ENCODE measurements around the gene LHX4.

LHX4 gene

DNA sequence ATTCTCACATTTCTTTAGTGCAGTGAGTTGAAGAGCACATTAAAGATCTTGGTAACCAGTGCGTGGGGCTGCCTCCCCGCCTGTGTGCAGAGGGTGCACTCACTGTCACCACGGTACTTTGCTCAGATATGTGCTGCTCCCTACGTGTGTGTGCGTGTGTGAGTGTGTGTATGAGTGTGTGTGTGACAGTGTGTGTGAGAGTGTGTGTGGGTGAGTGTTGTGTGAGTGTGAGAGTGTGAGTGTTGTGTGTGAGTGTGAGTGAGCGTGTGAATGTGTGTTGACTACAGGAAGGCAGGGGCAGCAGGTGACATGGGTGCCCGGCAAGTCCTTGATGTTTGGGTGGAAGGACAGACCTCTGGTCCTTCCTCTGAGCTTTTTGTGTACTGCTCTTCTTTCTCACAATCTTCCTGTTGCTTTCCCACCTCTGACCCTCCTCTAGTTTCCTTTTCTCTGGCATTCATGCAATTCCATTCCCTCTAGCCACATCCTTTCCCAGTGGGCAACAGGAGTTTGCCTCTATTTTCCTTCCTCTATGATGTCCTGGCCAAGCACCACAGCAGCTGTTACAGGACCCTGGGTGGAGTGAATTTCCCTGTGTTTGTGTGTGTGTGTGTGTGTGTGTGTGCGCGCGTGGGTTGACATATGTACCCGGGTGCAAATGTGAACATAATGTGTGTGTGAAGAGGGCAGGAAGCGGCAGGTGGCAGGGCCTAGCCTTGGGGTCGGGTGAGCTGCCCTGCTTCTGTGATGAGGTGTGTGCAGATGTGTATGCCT lies 19.8 kb downstream of the LHX4 start:
- H4K5ac ChIP-seq (ENCODE audit: low read length): no peak overlapping the region
- 100% methylated on average over 2 of the region's 13 CpGs for WGBS (ENCODE audit: extremely low coverage, insufficient coverage, low lambda C conversion rate)

DNA sequence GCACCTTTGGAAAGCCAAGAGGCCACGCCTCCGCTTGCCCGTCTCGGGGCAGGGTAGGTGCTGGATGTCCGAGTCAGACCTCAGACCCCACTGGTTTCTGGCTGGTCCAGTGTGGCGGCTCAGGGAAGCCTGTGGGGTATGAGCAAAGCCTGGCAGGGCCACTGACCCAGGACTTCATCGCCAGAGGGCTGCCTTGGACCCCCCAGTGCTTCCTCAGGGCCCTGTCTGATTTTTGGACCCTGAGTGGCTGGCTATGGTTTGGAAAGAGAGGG lies 20.4 kb downstream of the LHX4 start:
- Histone ChIP-seq H3K27me3 (ENCODE audit: insufficient read depth, low read length, poor library complexity) (no peaks in the 10 kb centered on the region), H3K9ac (ENCODE audit: low read length) (no peak overlapping the region), H3K23ac (ENCODE audit: low read length) (no peak overlapping the region), H2BK5ac (ENCODE audit: low read length) (no peak overlapping the region), H3K27ac (ENCODE audit: low read depth, low read length) (no peak overlapping the region), H4K5ac (ENCODE audit: low read length) (no peak overlapping the region), H4K8ac (ENCODE audit: low read depth, low read length) (no peak overlapping the region), H3K36me3 (ENCODE audit: control insufficient read depth, insufficient read depth, low read length) (no peaks in the 10 kb centered on the region), H2BK120ac (ENCODE audit: low read depth, low read length) (no peak overlapping the region), H3K56ac (ENCODE audit: low read length) (no peak overlapping the region), H3K79me1 (ENCODE audit: low read length) (no peaks in the 10 kb centered on the region), H3K4ac (ENCODE audit: low read depth, low read length) (no peak overlapping the region), H3K4me1 (ENCODE audit: control insufficient read depth, low read depth, low read length) (no peaks in the 10 kb centered on the region), H2BK15ac (replicated peaks; ENCODE audit: low read depth) (no peak overlapping the region), H3K4me2 (ENCODE audit: low read length) (no peak overlapping the region), H3K18ac (ENCODE audit: low read length) (no peak overlapping the region), H3K4me3 (ENCODE audit: low read length) (no peak overlapping the region), H3K79me2 (ENCODE audit: control insufficient read depth, insufficient read depth, low read length) (no peaks in the 10 kb centered on the region), H2AK5ac (ENCODE audit: low read length) (no peak overlapping the region)
- WGBS (ENCODE audit: extremely low coverage, insufficient coverage, low lambda C conversion rate): no CpG with 5 or more reads among the region's 7 CpGs
- no peak for DNase-seq

More for the DNA sequence above, 19.8 kb downstream of the LHX4 start:
- DNase-seq: no peak
- no peaks in the 10 kb centered on the region for H3K79me1 ChIP-seq (ENCODE audit: low read length)
- H3K79me2 ChIP-seq (ENCODE audit: control insufficient read depth, insufficient read depth, low read length): no peaks in the 10 kb centered on the region
- H3K4me3 ChIP-seq (ENCODE audit: low read length): no peak overlapping the region
- H4K8ac ChIP-seq (ENCODE audit: low read depth, low read length): no peak overlapping the region
- peak overlapping the region; percentile 10 for H2AK5ac ChIP-seq (ENCODE audit: low read length)
- no peak overlapping the region for H2BK15ac ChIP-seq (replicated peaks; ENCODE audit: low read depth)
- H3K56ac ChIP-seq (ENCODE audit: low read length): no peak overlapping the region
- H3K27ac ChIP-seq (ENCODE audit: low read depth, low read length): no peak overlapping the region
- no peak overlapping the region for H3K4me2 ChIP-seq (ENCODE audit: low read length)
- H3K9ac ChIP-seq (ENCODE audit: low read length): no peak overlapping the region
- H2BK5ac ChIP-seq (ENCODE audit: low read length): no peak overlapping the region
- no peaks in the 10 kb centered on the region for H3K4me1 ChIP-seq (ENCODE audit: control insufficient read depth, low read depth, low read length)
- H3K23ac ChIP-seq (ENCODE audit: low read length): peak overlapping the region; percentile 83
- H3K27me3 ChIP-seq (ENCODE audit: insufficient read depth, low read length, poor library complexity): no peaks in the 10 kb centered on the region
- H3K18ac ChIP-seq (ENCODE audit: low read length): no peak overlapping the region
- H2BK120ac ChIP-seq (ENCODE audit: low read depth, low read length): no peak overlapping the region
- no peak overlapping the region for H3K4ac ChIP-seq (ENCODE audit: low read depth, low read length)
- H3K36me3 ChIP-seq (ENCODE audit: control insufficient read depth, insufficient read depth, low read length): no peaks in the 10 kb centered on the region

DNA sequence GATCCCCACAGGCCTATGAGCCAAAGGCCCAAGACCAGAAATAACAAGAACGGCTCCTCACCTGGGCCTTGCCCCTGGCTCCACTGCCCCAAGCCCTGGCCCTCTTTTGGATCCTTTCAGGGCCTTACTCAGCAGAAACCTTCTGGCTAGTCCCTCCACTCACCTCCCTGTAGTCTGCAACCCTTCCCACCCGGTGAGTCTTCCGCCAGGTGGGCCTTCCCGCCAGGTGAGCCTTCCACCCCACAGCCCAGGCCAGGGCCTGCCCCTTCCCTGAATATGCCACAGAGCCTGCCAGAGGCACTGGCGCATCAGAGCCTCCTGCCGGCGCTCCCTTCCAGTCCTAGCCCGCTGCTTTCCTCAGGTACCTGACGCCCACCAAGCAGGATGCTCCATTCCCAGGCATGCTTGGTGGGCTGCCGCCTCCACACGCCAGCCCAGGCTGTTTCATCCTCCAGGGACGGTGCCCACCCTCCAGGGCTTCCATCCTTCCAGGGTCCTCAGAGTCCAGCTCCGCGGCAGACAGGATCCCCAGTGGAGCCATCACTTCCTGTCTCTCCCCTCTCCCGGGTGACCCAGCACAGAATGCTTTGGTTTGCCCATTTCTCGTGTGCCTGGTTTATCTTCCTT lies 20.9 kb downstream of the LHX4 start:
- Histone ChIP-seq H4K5ac (ENCODE audit: low read length) (no peak overlapping the region), H2BK120ac (ENCODE audit: low read depth, low read length) (no peak overlapping the region), H4K8ac (ENCODE audit: low read depth, low read length) (no peak overlapping the region), H3K27ac (ENCODE audit: low read depth, low read length) (no peak overlapping the region), H3K4ac (ENCODE audit: low read depth, low read length) (no peak overlapping the region), H3K79me1 (ENCODE audit: low read length) (no peaks in the 10 kb centered on the region), H3K56ac (ENCODE audit: low read length) (no peak overlapping the region), H3K4me3 (ENCODE audit: low read length) (no peak overlapping the region), H2BK5ac (ENCODE audit: low read length) (no peak overlapping the region), H3K4me1 (ENCODE audit: control insufficient read depth, low read depth, low read length) (no peaks in the 10 kb centered on the region), H2AK5ac (ENCODE audit: low read length) (no peak overlapping the region), H2BK15ac (replicated peaks; ENCODE audit: low read depth) (no peak overlapping the region), H3K23ac (ENCODE audit: low read length) (no peak overlapping the region), H3K27me3 (ENCODE audit: insufficient read depth, low read length, poor library complexity) (no peaks in the 10 kb centered on the region), H3K4me2 (ENCODE audit: low read length) (no peak overlapping the region), H3K9ac (ENCODE audit: low read length) (no peak overlapping the region), H3K18ac (ENCODE audit: low read length) (no peak overlapping the region), H3K36me3 (ENCODE audit: control insufficient read depth, insufficient read depth, low read length) (no peaks in the 10 kb centered on the region), H3K79me2 (ENCODE audit: control insufficient read depth, insufficient read depth, low read length) (no peaks in the 10 kb centered on the region)
- WGBS (ENCODE audit: extremely low coverage, insufficient coverage, low lambda C conversion rate): no CpG with 5 or more reads among the region's 16 CpGs
- DNase-seq: no peak

DNA sequence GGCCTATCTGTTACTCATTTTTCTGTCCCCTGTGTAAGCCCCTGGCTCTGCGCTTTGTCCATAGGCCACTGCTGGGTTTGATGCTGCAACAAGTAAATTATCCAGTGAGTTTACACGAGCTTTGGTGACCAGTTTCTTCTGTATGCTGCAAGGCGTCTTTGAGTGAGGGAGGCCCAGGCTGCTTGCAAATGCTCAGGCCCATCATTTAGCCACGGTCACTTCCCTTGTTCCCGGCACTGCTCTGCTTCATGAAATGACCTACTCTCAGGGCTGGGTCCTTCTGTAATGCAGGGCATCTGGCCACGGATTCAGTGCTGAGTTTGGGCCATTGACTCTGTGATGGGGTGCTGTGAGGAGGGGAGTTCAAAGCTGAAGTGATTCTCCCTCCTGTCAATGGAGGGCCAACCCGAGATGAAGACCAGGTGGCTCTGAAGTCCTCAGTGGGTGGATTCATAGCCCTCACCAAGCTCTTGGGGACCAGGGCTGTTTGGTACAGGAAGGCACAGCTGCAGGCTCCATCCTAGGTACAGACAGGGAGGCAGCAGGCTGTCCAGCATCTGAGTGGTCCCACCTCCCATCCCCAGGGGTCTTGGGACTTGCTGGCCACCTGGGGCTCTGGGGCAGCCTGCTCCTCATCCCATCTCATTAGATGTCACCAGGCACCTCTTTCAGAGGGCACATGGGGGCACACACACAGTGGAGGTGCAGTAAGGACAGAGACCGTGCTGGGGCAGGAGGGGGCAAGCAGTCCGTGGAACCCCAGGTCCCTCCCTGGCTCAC lies 21.7 kb downstream of the LHX4 start:
- Histone ChIP-seq H2AK5ac (ENCODE audit: low read length) (no peak overlapping the region), H3K4me2 (ENCODE audit: low read length) (no peak overlapping the region), H3K4me1 (ENCODE audit: control insufficient read depth, low read depth, low read length) (no peaks in the 10 kb centered on the region), H3K9ac (ENCODE audit: low read length) (no peak overlapping the region), H3K56ac (ENCODE audit: low read length) (no peak overlapping the region), H2BK5ac (ENCODE audit: low read length) (no peak overlapping the region), H3K79me1 (ENCODE audit: low read length) (no peaks in the 10 kb centered on the region), H3K27me3 (ENCODE audit: insufficient read depth, low read length, poor library complexity) (no peaks in the 10 kb centered on the region), H4K5ac (ENCODE audit: low read length) (no peak overlapping the region), H3K18ac (ENCODE audit: low read length) (no peak overlapping the region), H2BK15ac (replicated peaks; ENCODE audit: low read depth) (no peak overlapping the region), H3K79me2 (ENCODE audit: control insufficient read depth, insufficient read depth, low read length) (no peaks in the 10 kb centered on the region), H3K27ac (ENCODE audit: low read depth, low read length) (no peak overlapping the region), H3K4ac (ENCODE audit: low read depth, low read length) (no peak overlapping the region), H3K4me3 (ENCODE audit: low read length) (no peak overlapping the region), H2BK120ac (ENCODE audit: low read depth, low read length) (no peak overlapping the region), H3K23ac (ENCODE audit: low read length) (no peak overlapping the region), H4K8ac (ENCODE audit: low read depth, low read length) (no peak overlapping the region), H3K36me3 (ENCODE audit: control insufficient read depth, insufficient read depth, low read length) (no peaks in the 10 kb centered on the region)
- no CpG with 5 or more reads among the region's 9 CpGs for WGBS (ENCODE audit: extremely low coverage, insufficient coverage, low lambda C conversion rate)
- DNase-seq: no peak

DNA sequence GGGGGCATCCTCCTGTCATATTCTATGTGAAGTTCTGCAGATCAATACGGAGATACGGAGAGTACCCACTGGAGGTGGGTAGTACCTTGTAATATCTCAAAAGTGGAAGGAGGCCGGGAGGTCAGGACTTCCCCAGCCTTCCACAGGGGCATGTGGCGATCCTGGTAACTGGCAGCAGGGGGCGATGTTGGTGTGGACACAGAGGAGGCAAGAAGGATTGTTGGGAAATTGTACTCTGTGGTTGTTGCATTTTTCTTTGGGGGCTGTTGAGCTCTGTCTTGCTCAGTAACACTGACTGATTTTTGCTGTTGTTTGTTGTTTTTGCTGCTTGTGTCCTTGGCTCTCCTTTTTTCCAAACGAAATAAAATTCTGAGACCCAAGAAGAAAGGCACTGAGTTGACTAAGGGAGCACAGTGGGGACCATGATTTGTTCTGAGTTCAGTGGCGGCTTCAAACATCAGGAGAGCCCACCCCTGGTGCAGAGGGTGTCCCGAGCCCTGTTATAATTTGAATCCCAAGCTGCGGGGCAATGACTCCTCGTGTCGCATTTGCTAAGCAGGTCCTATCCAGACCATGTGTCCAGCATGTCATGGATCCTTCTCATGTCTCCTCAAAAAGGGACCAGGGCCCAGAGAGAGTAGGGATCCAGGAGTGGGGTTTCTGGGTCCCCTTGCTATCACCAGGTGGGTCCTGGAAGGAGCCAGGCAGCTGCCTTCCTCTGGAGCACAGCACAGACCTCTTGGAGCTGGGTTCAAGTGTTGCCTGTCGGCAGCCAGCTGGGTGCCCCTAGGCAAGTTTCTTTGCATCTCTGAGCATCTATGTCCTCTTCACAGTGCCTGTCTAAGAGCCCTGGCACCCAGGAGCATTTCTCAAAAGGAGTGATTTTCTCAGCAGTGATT lies 22.8 kb downstream of the LHX4 start:
- H4K5ac ChIP-seq (ENCODE audit: low read length): no peak overlapping the region
- peak; percentile 79 for DNase-seq
- no CpG with 5 or more reads among the region's 12 CpGs for WGBS (ENCODE audit: extremely low coverage, insufficient coverage, low lambda C conversion rate)

More for the DNA sequence above, 22.8 kb downstream of the LHX4 start:
- Histone ChIP-seq H3K4me3 (ENCODE audit: low read length) (no peak overlapping the region), H3K79me1 (ENCODE audit: low read length) (no peaks in the 10 kb centered on the region), H3K23ac (ENCODE audit: low read length) (no peak overlapping the region), H3K27ac (ENCODE audit: low read depth, low read length) (no peak overlapping the region), H4K8ac (ENCODE audit: low read depth, low read length) (no peak overlapping the region), H2BK5ac (ENCODE audit: low read length) (no peak overlapping the region), H3K36me3 (ENCODE audit: control insufficient read depth, insufficient read depth, low read length) (no peaks in the 10 kb centered on the region), H3K9ac (ENCODE audit: low read length) (no peak overlapping the region), H3K18ac (ENCODE audit: low read length) (no peak overlapping the region), H2AK5ac (ENCODE audit: low read length) (no peak overlapping the region), H3K4me1 (ENCODE audit: control insufficient read depth, low read depth, low read length) (no peaks in the 10 kb centered on the region), H3K79me2 (ENCODE audit: control insufficient read depth, insufficient read depth, low read length) (no peaks in the 10 kb centered on the region), H3K56ac (ENCODE audit: low read length) (no peak overlapping the region), H2BK120ac (ENCODE audit: low read depth, low read length) (no peak overlapping the region), H2BK15ac (replicated peaks; ENCODE audit: low read depth) (no peak overlapping the region), H3K4ac (ENCODE audit: low read depth, low read length) (no peak overlapping the region), H3K4me2 (ENCODE audit: low read length) (no peak overlapping the region), H3K27me3 (ENCODE audit: insufficient read depth, low read length, poor library complexity) (no peaks in the 10 kb centered on the region)

All from mesendoderm (in vitro differentiated cells).